Sigmoid colon (tissue), 7 donors: Measurements from ENCODE around the gene ESYT2. TPM values are rescaled to one million over a fixed set of nuclear protein-coding genes. Genes with fewer than 3 reads are reported as not detected.
"Not testable (repeated sequence)": the region's sequence is repeated elsewhere in the genome, so short reads cannot be mapped to it uniquely, and the experiment has no call there.

ENCODE experiments used
- DNase-seq: peaks from one replicate; pipeline ENCODE4 v3.0.0-alpha.2; 2019
- H3K27ac ChIP-seq, 4 donors: fragments of 200-600 bp; sonication (generic); one replicate each; pipeline ENCODE4 v1.5.1; 2016 to 2019; ENCODE audit warnings: mild to moderate bottlenecking in 1 of 4
- H3K27me3 ChIP-seq, 3 donors: fragments of 200-600 bp; sonication (generic); one replicate each; pipeline ENCODE4 v1.5.1; 2019; ENCODE audit warnings: mild to moderate bottlenecking in 1 of 3
- H3K36me3 ChIP-seq, 4 donors: fragments of 200-600 bp; sonication (generic); one replicate each; pipeline ENCODE4 v1.5.1; 2016 to 2019
- H3K4me1 ChIP-seq, 4 donors: fragments of 200-600 bp; sonication (generic); one replicate each; pipeline ENCODE4 v1.5.1; 2017 to 2019
- H3K4me3 ChIP-seq, 4 donors: fragments of 200-600 bp; sonication (generic); one replicate each; pipeline ENCODE4 v1.5.1; 2017 to 2019; ENCODE audit warnings: mild to moderate bottlenecking in 2 of 4, moderate library complexity in 1 of 4
- H3K9me3 ChIP-seq, 4 donors: fragments of 200-600 bp in 3 of 4; sonication (generic) in 3 of 4; one replicate each; pipeline versions ENCODE4 v1.5.1 to v1.6.1; 2013 to 2019
- CTCF ChIP-seq, 4 experiments: fragments of 450-650 bp in 3 of 4; fragments of 200-600 bp in 1 of 4; IDR thresholded peaks; one replicate each; pipeline ENCODE4 v1.5.1; 2016 to 2019; ENCODE audit warnings: antibody characterized with exemption in 4 of 4, mild to moderate bottlenecking in 3 of 4, moderate library complexity in 2 of 4
- EP300 ChIP-seq, 4 donors: sonication (generic); formaldehyde crosslinking; IDR thresholded peaks; one replicate each; pipeline ENCODE4 v1.6.1; 2017; ENCODE audit warnings: antibody characterized with exemption in 4 of 4
- POLR2A ChIP-seq, 2 donors: fragments of 450-650 bp; IDR thresholded peaks; one replicate each; pipeline ENCODE4 v1.6.1; 2016; ENCODE audit warnings: antibody characterized with exemption in 2 of 2, mild to moderate bottlenecking in 2 of 2, moderate library complexity in 2 of 2
- POLR2AphosphoS5 ChIP-seq, 4 donors: sonication (generic); formaldehyde crosslinking; IDR thresholded peaks; one replicate each; pipeline ENCODE4 v1.6.1; 2017; ENCODE audit warnings: antibody characterized with exemption in 4 of 4
- WGBS, 2 donors: extraction: QIAGEN DNeasy Blood & Tissue Kit; methylation state at CpG; one replicate each; pipeline ENCODE4 v1.1.7; 2013; 5-methylcytosine and 5-hydroxymethylcytosine counted together
- intact Hi-C: fragments of 100-400 bp; cut with DNase I; formaldehyde crosslinking; loops from one replicate; pipeline ENCODE4 v1.15.1; 2023
- polyA plus RNA-seq, 3 donors: library from polyadenylated mRNA; stranded (reverse); fragments of 200-250 nt; gene quantifications; one replicate each; pipeline ENCODE4 v1.2.3, GENCODE V29; 2013
- total RNA-seq, 4 donors: library from RNA; depleted of rRNA; stranded (reverse); fragments of >200 nt; gene quantifications; one replicate each; pipeline ENCODE4 v1.1.0, GENCODE V29; 2016
- donor health status: healthy with polysubstance abuse.
- donor health status: Bipolar disorder and iron deficiency.
- donor health status: healthy.

ESYT2 gene
- total and polyA plus RNA-seq, 7 donors: 6.9 to 127 (median 105) TPM

DNA sequence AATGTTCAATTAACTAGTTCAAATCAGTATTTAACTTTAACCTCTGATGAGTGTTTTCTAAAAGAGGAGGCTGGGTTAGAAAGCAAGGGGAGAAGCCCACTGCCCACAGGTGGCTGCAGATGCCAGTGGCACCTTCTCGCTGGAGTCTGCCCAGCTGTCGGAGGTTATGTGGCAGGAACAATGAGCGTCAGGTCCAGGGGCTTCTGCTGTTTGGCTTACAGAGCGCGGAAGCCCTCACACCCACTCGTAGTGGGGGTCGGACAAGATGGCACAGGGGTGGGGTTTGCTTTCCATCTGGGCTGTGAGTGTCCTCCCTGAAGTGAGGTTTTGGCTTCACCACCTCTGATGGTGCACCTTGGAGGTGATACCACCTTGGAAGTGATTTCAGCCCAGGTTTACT, 35.5 kb upstream of the ESYT2 start:
- H3K4me1 ChIP-seq: peaks cover 0 to 39% (median 13%) of the 10 kb centered on the region in 4 donors
- no peaks in the 10 kb centered on the region for H3K9me3 ChIP-seq
- no peak overlapping the region for H3K4me3 ChIP-seq
- H3K36me3 ChIP-seq: no peaks in the 10 kb centered on the region
- TF ChIP-seq POLR2AphosphoS5 (IDR thresholded peaks at IDR 0.05) (no peak), EP300 (IDR thresholded peaks at IDR 0.05) (no peak), POLR2A (IDR thresholded peaks at IDR 0.05) (no peak), CTCF (IDR thresholded peaks at IDR 0.05) (no peak)
- peak overlapping the region; percentile 83 to 87 (median 86) for H3K27ac ChIP-seq
- DNase-seq: peak; percentile 54
- intact Hi-C loops: loop anchor here (5.0 kb wide), 1 partner anchor 158 kb away; no protein-coding TSS in a partner anchor
- H3K27me3 ChIP-seq: no peaks in the 10 kb centered on the region
- WGBS, 2 donors: 93 to 95% methylated on average over 7 of the region's 7 CpGs

DNA sequence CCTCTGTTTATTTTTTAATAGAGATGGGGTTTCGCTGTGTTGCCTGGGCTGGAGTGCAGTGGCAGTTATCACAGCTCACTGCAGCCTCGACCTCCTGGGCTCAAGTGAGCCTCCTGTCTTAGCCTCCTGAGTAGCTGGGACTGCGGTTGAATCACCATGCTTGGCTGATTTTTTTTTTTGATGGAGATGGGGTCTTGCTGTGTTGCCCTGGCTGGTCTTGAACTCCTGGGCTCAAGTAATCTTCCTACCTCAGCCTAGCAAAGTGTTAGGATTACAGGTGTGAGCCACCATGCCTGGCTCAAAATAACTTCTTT, 35.2 kb upstream of the ESYT2 start:
- peaks cover 0 to 39% (median 13%) of the 10 kb centered on the region in 4 donors for H3K4me1 ChIP-seq
- WGBS, 2 donors: 78 to 85% methylated on average over 3 of the region's 3 CpGs
- peak overlapping the region in 3 of 4 donors; percentile 50 to 65 (median 59) for H3K4me3 ChIP-seq

DNA sequence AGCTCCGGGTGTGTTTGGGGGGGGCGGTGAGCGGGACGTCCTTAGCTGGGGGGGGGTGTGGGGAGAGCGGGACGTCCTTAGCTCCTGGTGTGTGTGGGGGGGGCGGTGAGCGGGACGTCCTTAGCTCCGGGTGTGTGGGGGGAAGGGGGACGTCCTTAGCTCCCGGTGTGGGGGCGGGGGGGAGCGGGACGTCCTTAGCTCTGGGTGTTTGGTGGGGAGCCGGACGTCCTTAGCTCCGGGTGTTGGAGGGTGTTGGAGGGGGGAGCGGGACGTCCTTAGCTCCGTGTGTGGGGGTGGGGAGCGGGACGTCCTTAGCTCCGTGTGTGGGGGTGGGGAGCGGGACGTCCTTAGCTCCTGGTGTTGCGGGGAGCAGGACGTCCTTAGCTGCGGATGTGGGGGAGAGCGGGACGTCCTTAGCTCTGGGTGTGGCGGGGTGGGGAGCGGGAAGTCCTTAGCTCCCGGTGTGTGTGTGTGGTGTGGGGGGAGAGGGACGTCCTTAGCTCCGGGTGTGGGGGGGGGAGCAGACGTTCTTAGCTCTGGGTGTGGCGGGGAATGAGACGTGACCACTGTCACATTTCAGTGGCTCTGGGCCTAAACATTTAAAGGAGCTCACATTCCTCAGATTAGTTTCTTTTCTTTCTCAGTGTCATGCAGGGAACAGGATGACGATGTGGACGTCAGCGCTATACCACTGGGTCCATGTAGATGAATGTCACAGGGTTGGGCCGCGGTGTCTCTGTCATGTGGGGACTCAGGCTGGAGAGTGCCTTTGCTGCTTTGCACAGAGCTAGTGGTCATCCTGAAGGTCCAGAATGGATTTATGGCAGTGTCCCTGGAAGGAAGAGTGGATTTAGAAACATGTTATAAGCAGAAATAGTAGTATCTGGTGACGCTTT, 34.5 kb upstream of the ESYT2 start:
- Histone ChIP-seq H3K36me3 (no peaks in the 10 kb centered on the region), H3K4me1 (peaks cover 0 to 43% (median 13%) of the 10 kb centered on the region in 4 donors), H3K4me3 (peak overlapping the region; percentile 43 to 65 (median 54)), H3K27me3 (no peaks in the 10 kb centered on the region), H3K9me3 (no peaks in the 10 kb centered on the region), H3K27ac (peak overlapping the region; percentile 83 to 87 (median 86))
- peak; percentile 91 for DNase-seq
- TF ChIP-seq CTCF (IDR thresholded peaks at IDR 0.05) (no peak), POLR2A (IDR thresholded peaks at IDR 0.05) (peak in 1 of 2 donors; percentile 20), POLR2AphosphoS5 (IDR thresholded peaks at IDR 0.05) (peak; percentile 14 to 58 (median 26)), EP300 (IDR thresholded peaks at IDR 0.05) (peak in 1 of 4 donors; percentile 21)
- 5 to 6% methylated on average over 45 of the region's 45 CpGs for WGBS, 2 donors
- intact Hi-C loops: loop anchor here (2.0 to 5.0 kb wide), 2 partner anchors 35 to 157 kb away; partner anchors contain the start of gene ESYT2

More for the DNA sequence above, 35.2 kb upstream of the ESYT2 start:
- H3K36me3 ChIP-seq: no peaks in the 10 kb centered on the region
- H3K27ac ChIP-seq: peak overlapping the region; percentile 83 to 87 (median 86)
- H3K27me3 ChIP-seq: no peaks in the 10 kb centered on the region
- intact Hi-C loops: loop anchor here (5.0 kb wide), 1 partner anchor 157 kb away; no protein-coding TSS in a partner anchor
- TF ChIP-seq POLR2AphosphoS5 (IDR thresholded peaks at IDR 0.05): no peak
- no peak for TF ChIP-seq POLR2A (IDR thresholded peaks at IDR 0.05)
- TF ChIP-seq EP300 (IDR thresholded peaks at IDR 0.05): no peak
- TF ChIP-seq CTCF (IDR thresholded peaks at IDR 0.05): no peak
- no peaks in the 10 kb centered on the region for H3K9me3 ChIP-seq
- peak; percentile 40 for DNase-seq

- not testable (repeated sequence) for H3K27me3 ChIP-seq, H3K36me3 ChIP-seq, H3K9me3 ChIP-seq, DNase-seq
- Histone ChIP-seq H3K4me1 (peaks cover 0 to 41% (median 14%) of the 10 kb centered on the region in 4 donors), H3K27ac (peak overlapping the region; percentile 83 to 87 (median 86)), H3K4me3 (peak overlapping the region; percentile 43 to 65 (median 54))
- intact Hi-C loops: loop anchor here (2.0 to 5.0 kb wide), 2 partner anchors 34 to 156 kb away; partner anchors contain the start of gene ESYT2
- 63% methylated on average over 13 of the region's 13 CpGs for WGBS, 2 donors
- TF ChIP-seq POLR2AphosphoS5 (IDR thresholded peaks at IDR 0.05): peak; percentile 25 to 71 (median 67)
- TF ChIP-seq POLR2A (IDR thresholded peaks at IDR 0.05): peak; percentile 12 to 26
Observed at GRCh38 chr7:158862985-158863610, 33.8 kb upstream of the ESYT2 start.
